ENCODE measurements around the gene SYK.

DNA sequence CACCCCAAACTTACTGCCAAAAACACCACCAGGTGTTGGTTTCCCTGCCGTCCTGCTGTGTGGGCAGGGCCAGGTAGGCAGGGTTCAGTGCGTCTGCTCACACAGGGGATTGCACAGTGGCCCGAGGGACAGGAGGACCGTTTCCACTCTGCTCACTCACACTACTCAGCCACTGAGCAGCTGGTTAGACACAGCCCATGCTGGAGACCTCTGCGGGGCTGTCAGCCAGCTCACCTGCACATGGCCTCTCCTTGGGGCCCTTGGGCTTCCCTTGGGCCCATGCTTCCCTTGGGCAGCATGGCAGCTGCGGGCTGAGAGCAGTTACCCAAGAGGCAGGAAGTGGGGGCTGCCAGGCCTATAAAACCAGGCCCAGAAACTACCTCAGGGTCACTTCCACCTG, 79.0 kb downstream of the SYK start:
- TF ChIP-seq, protein P1, sequence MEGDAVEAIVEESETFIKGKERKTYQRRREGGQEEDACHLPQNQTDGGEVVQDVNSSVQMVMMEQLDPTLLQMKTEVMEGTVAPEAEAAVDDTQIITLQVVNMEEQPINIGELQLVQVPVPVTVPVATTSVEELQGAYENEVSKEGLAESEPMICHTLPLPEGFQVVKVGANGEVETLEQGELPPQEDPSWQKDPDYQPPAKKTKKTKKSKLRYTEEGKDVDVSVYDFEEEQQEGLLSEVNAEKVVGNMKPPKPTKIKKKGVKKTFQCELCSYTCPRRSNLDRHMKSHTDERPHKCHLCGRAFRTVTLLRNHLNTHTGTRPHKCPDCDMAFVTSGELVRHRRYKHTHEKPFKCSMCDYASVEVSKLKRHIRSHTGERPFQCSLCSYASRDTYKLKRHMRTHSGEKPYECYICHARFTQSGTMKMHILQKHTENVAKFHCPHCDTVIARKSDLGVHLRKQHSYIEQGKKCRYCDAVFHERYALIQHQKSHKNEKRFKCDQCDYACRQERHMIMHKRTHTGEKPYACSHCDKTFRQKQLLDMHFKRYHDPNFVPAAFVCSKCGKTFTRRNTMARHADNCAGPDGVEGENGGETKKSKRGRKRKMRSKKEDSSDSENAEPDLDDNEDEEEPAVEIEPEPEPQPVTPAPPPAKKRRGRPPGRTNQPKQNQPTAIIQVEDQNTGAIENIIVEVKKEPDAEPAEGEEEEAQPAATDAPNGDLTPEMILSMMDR (IDR thresholded peaks at IDR 0.05) = no peak
- TF ChIP-seq POLR2AphosphoS5 (IDR thresholded peaks at IDR 0.05; ENCODE audit: insufficient read depth in 1 of 2, low read depth in 1 of 2) (no peak), POLR2A (IDR thresholded peaks at IDR 0.05) (no peak)

All from vagina (tissue), 2 donors.